GM18868 (cell line): ENCODE results near the gene ETS1.
A peak's percentile ranks its signal among the peaks of the same experiment; 100 is the strongest.

Experiments
- ATAC-seq: cut with Tn5 transposase; IDR thresholded peaks from one replicate; pipeline ENCODE4 v1.9.1; 2021; ENCODE audit warnings: mild to moderate bottlenecking, moderate library complexity; ENCODE audit not compliant: unreplicated experiment

The ETS1 gene

GRCh38 chr11:128596250-128596649 lies 8.9 kb upstream of the ETS1 start:
- no peak for ATAC-seq

- ATAC-seq: no peak
These were observed 8.4 kb upstream of the ETS1 start for GRCh38 chr11:128595775-128596174.

- no peak for ATAC-seq
These were observed 7.9 kb upstream of the ETS1 start for GRCh38 chr11:128595221-128595620.

GRCh38 chr11:128594226-128594625 lies 6.9 kb upstream of the ETS1 start:
- ATAC-seq: no peak

GRCh38 chr11:128593281-128593680 lies 5.9 kb upstream of the ETS1 start:
- no peak for ATAC-seq

- ATAC-seq: no peak
These were observed 5.1 kb upstream of the ETS1 start for GRCh38 chr11:128592454-128592853.

- no peak for ATAC-seq
These were observed 3.2 kb upstream of the ETS1 start for GRCh38 chr11:128590587-128590986.

GRCh38 chr11:128589998-128590397 lies 2.6 kb upstream of the ETS1 start:
- no peak for ATAC-seq

- ATAC-seq: no peak
These were observed 735 bp upstream of the ETS1 start for GRCh38 chr11:128588093-128588492.

GRCh38 chr11:128586689-128587088 lies 669 bp downstream of the ETS1 start:
- ATAC-seq: no peak

- no peak for ATAC-seq
These were observed 1.7 kb downstream of the ETS1 start for GRCh38 chr11:128585498-128586238.

GRCh38 chr11:128584253-128584652 lies 3.1 kb downstream of the ETS1 start:
- no peak for ATAC-seq

- ATAC-seq: no peak
These were observed 4.6 kb downstream of the ETS1 start for GRCh38 chr11:128582496-128583366.

- no peak for ATAC-seq
These were observed 5.6 kb downstream of the ETS1 start for GRCh38 chr11:128581561-128582272.

- no peak for ATAC-seq
These were observed 6.7 kb downstream of the ETS1 start for GRCh38 chr11:128580612-128581011.

- peak; percentile 81 for ATAC-seq
These were observed 7.4 kb downstream of the ETS1 start for GRCh38 chr11:128579798-128580504.

GRCh38 chr11:128576555-128576954 lies 10.8 kb downstream of the ETS1 start:
- ATAC-seq: no peak

GRCh38 chr11:128575961-128576350 lies 11.4 kb downstream of the ETS1 start:
- ATAC-seq: peak; percentile 40

GRCh38 chr11:128575174-128575960 lies 12.0 kb downstream of the ETS1 start:
- ATAC-seq: no peak

- no peak for ATAC-seq
These were observed 12.8 kb downstream of the ETS1 start for GRCh38 chr11:128574576-128575011.
